K562 (cell line): ENCODE data around the gene COL23A1. TPM values are rescaled to one million over a fixed set of nuclear protein-coding genes. Genes with fewer than 3 reads are reported as not detected.

Experiments
- ATAC-seq: fragments of 200-7000 bp; cut with Tn5 transposase; 3 replicates; pipeline ENCODE4 v1.9.1; 2020; ENCODE audit warnings: moderate library complexity
- BruUV-seq: library from RNA; stranded (reverse); fragments of 400-500 nt; replicated peaks from 2 replicates; lab custom pipeline; 2021; lab: Mats Ljungman, UMichigan
- CTCF ChIA-PET: fragments of 300-600 bp; formaldehyde crosslinking; extraction: SDS; loops from one replicate; lab custom pipeline; 2021; ENCODE audit warnings: low intra/inter-chr PET ratio; lab: Yijun Ruan, JAX
- POLR2A ChIA-PET: fragments of 300-600, 350-650 bp; sonication (Branson Sonifier 250); formaldehyde crosslinking; extraction: SDS; loops from one replicate; lab custom pipeline; 2021; ENCODE audit warnings: antibody characterized with exemption, inconsistent platforms; lab: Yijun Ruan, JAX
- DNase-seq, 4 experiments: peaks; one replicate each; pipeline versions ENCODE4 v3.0.0 to v3.0.0-alpha.2; 2011 to 2018; ENCODE audit warnings: low spot score in 3 of 4, mixed read lengths in 3 of 4; ENCODE audit errors: extremely low read depth in 1 of 4
- FAIRE-seq: peaks from 2 replicates; lab custom pipeline; 2011; peaks lifted over from hg19 to GRCh38; lab: Jason Lieb, UNC
- H2AFZ ChIP-seq: 2 replicates; pipeline ENCODE4 v1.6.0; 2011; ENCODE audit warnings: low read depth, low read length, control low read depth, inconsistent platforms
- H3K27ac ChIP-seq: fragments of 200-600 bp; 3 replicates; pipeline ENCODE4 v1.8.0; 2011; ENCODE audit warnings: low read depth, mild to moderate bottlenecking, control low read depth, inconsistent platforms, low read length, moderate library complexity, mixed read lengths; ENCODE audit errors: extremely low read depth
- H3K27me3 ChIP-seq, 2 experiments: fragments of 300-600 bp in 1 of 2; 2 replicates in 1 of 2; 3 replicates in 1 of 2; pipeline versions ENCODE4 v1.6.0 to v1.8.0; 2011; ENCODE audit warnings: inconsistent platforms in 2 of 2, low read length in 2 of 2, mild to moderate bottlenecking in 1 of 2, mixed read lengths in 1 of 2, moderate library complexity in 1 of 2; ENCODE audit not compliant: control insufficient read depth in 2 of 2, insufficient read depth in 2 of 2
- H3K36me3 ChIP-seq: fragments of 300-600 bp; 3 replicates; pipeline ENCODE4 v1.8.0; 2011; ENCODE audit warnings: mild to moderate bottlenecking, low read length, inconsistent platforms; ENCODE audit not compliant: control insufficient read depth, insufficient read depth
- H3K4me1 ChIP-seq, 2 experiments: fragments of 200-600 bp in 1 of 2; replicated peaks in 1 of 2; 2 replicates in 1 of 2; 3 replicates in 1 of 2; pipeline versions ENCODE4 v1.5.1 to v1.8.0; 2011; ENCODE audit warnings: inconsistent platforms in 2 of 2, low read length in 2 of 2, mild to moderate bottlenecking in 1 of 2, mixed read lengths in 1 of 2, moderate library complexity in 1 of 2; ENCODE audit not compliant: control insufficient read depth in 2 of 2, insufficient read depth in 2 of 2
- H3K4me2 ChIP-seq: 2 replicates; pipeline ENCODE4 v1.6.1; 2011; ENCODE audit warnings: low read length, control low read depth, inconsistent platforms, mixed read lengths; ENCODE audit not compliant: insufficient read depth
- H3K4me3 ChIP-seq: fragments of 200-600 bp; sonication (generic), shearing (Covaris generic); 2 replicates; pipeline ENCODE4 v1.5.1; 2016; ENCODE audit warnings: control low read depth, inconsistent platforms
- H3K79me2 ChIP-seq: fragments of 200-600 bp; 3 replicates; pipeline ENCODE4 v1.8.0; 2011; ENCODE audit warnings: low read length, inconsistent platforms; ENCODE audit not compliant: control insufficient read depth, insufficient read depth
- H3K9ac ChIP-seq, 2 experiments: 2 replicates each; pipeline versions ENCODE4 v1.6.0 to v1.6.1; 2011; ENCODE audit warnings: low read depth in 2 of 2, low read length in 2 of 2, control low read depth in 1 of 2, inconsistent platforms in 1 of 2, mild to moderate bottlenecking in 1 of 2, mixed read lengths in 1 of 2; ENCODE audit not compliant: insufficient read depth in 1 of 2
- H3K9me1 ChIP-seq: one replicate; pipeline ENCODE4 v1.6.0; 2011; ENCODE audit warnings: inconsistent platforms, mild to moderate bottlenecking, low read length, moderate library complexity; ENCODE audit not compliant: control insufficient read depth, insufficient read depth
- H3K9me3 ChIP-seq: replicated peaks from 2 replicates; pipeline ENCODE4 v1.5.1; 2011; ENCODE audit warnings: low read depth, low read length, inconsistent platforms; ENCODE audit not compliant: control insufficient read depth, insufficient read depth
- H4K20me1 ChIP-seq: replicated peaks from 2 replicates; pipeline ENCODE4 v1.6.1; 2011; ENCODE audit warnings: low read length, inconsistent platforms, mixed read lengths; ENCODE audit not compliant: control insufficient read depth, insufficient read depth
- CBFA2T2 ChIP-seq: fragments of 450-650 bp; conservative IDR thresholded peaks from 2 replicates; pipeline ENCODE4 v1.6.1; 2017; ENCODE audit warnings: mild to moderate bottlenecking
- DPF2 ChIP-seq: fragments of 450-650 bp; IDR thresholded peaks from 2 replicates; pipeline ENCODE4 v1.6.1; 2016
- GTF2B ChIP-seq: IDR thresholded peaks from 2 replicates; pipeline ENCODE4 v1.6.1; 2011; ENCODE audit not compliant: insufficient read length; ENCODE audit errors: extremely low read depth
- IFI16 ChIP-seq: fragments of 250-450 bp; sonication (Bioruptor Pico); IDR thresholded peaks from 2 replicates; pipeline ENCODE4 v2.1.2; 2022; ENCODE audit warnings: mild to moderate bottlenecking, inconsistent platforms
- KLF6 ChIP-seq: fragments of 250-450 bp; sonication (Bioruptor Pico); IDR thresholded peaks from 2 replicates; pipeline ENCODE4 v1.4.0; 2020; ENCODE audit warnings: mild to moderate bottlenecking, moderate library complexity, borderline replicate concordance
- MEF2D ChIP-seq: conservative IDR thresholded peaks from 2 replicates; pipeline ENCODE4 v1.6.1; 2016; ENCODE audit warnings: low read depth, missing genetic modification characterization, missing compliant biosample characterization
- PTBP1 ChIP-seq: fragments of 200-400 bp; formaldehyde crosslinking; IDR thresholded peaks from 2 replicates; pipeline ENCODE4 v1.6.1; 2017; ENCODE audit warnings: low read depth, low read length
- SMAD4 ChIP-seq: fragments of 250-450 bp; sonication (Bioruptor Pico); conservative IDR thresholded peaks from 2 replicates; pipeline ENCODE4 v1.8.0; 2021; ENCODE audit warnings: inconsistent platforms, mild to moderate bottlenecking, moderate library complexity
- THRA ChIP-seq: fragments of 450-650 bp; IDR thresholded peaks from 2 replicates; pipeline ENCODE4 v1.6.1; 2017; ENCODE audit warnings: mild to moderate bottlenecking, moderate library complexity
- YY1 ChIP-seq, 3 experiments: IDR thresholded peaks; 2 replicates each; pipeline ENCODE4 v1.6.1; 2011; ENCODE audit warnings: low read length in 2 of 3, mild to moderate bottlenecking in 2 of 3, moderate library complexity in 2 of 3, borderline replicate concordance in 1 of 3, control low read depth in 1 of 3, low read depth in 1 of 3; ENCODE audit not compliant: insufficient read depth in 3 of 3, insufficient replicate concordance in 2 of 3, control insufficient read depth in 1 of 3, insufficient read length in 1 of 3; ENCODE audit errors: extremely low read depth in 1 of 3
- ZC3H4 ChIP-seq: sonication (generic); formaldehyde crosslinking; IDR thresholded peaks from 2 replicates; pipeline ENCODE4 v1.9.0; 2021; ENCODE audit warnings: missing genetic modification reagents, borderline replicate concordance
- ZNF668 ChIP-seq: fragments of 250-450 bp; sonication (Bioruptor Pico); IDR thresholded peaks from 2 replicates; pipeline ENCODE4 v1.8.0; 2022; ENCODE audit warnings: mild to moderate bottlenecking, inconsistent platforms
- ZZZ3 ChIP-seq: fragments of 450-650 bp; IDR thresholded peaks from 2 replicates; pipeline ENCODE4 v1.6.1; 2016; ENCODE audit warnings: antibody characterized with exemption, mild to moderate bottlenecking, moderate library complexity
- WGBS: fragments of 100-300 bp; shearing (Covaris generic); methylation state at CpG from one replicate; pipeline ENCODE4 v1.1.6; 2016; ENCODE audit warnings: low coverage, mixed read lengths; ENCODE audit not compliant: insufficient coverage; ENCODE audit errors: missing lambda C conversion rate; 5-methylcytosine and 5-hydroxymethylcytosine counted together
- in situ Hi-C: fragments of 300-500 bp; cut with MboI; formaldehyde crosslinking; loops from 4 replicates; pipeline ENCODE4 v1.15.0; 2018; ENCODE audit warnings: inconsistent platforms, mixed read lengths
- intact Hi-C: fragments of 100-400 bp; cut with micrococcal nuclease; formaldehyde crosslinking; loops from 2 replicates; pipeline ENCODE4 v1.14.2; 2022
- polyA plus RNA-seq, 8 experiments: library from polyadenylated mRNA; depleted of rRNA in 4 of 8; stranded (reverse) in 5 of 8; unstranded in 3 of 8; fragments of >200 nt; fragmentation: Nextera tagmentation in 2 of 8; fragmentation: Illumina TruSeq in 1 of 8; extraction: Ambion mirVana in 2 of 8; extraction: Trizol in 1 of 8; gene quantifications; 2 replicates each; pipeline versions ENCODE4 v1.2.1 to v1.2.3, GENCODE V29; 2011 to 2014; ENCODE audit warnings: inconsistent platforms in 1 of 8, missing spikeins in 1 of 8
- total RNA-seq, 7 experiments: library from RNA; depleted of rRNA in 6 of 7; stranded (reverse); fragments of >200 nt in 6 of 7; fragmentation: Illumina TruSeq in 2 of 7; extraction: Trizol in 2 of 7; gene quantifications; 2 replicates each; pipeline versions ENCODE4 v1.2.1 to v1.2.3, GENCODE V29; 2011 to 2021; ENCODE audit warnings: low replicate concordance in 1 of 7
- TF ChIP-seq, protein P1 (sequence below): IDR thresholded peaks from 2 replicates; pipeline ENCODE4 v1.6.1; 2011; ENCODE audit warnings: borderline replicate concordance, low read depth, mild to moderate bottlenecking, moderate library complexity, low read length; ENCODE audit not compliant: insufficient read depth, poor library complexity, severe bottlenecking
- TF ChIP-seq, protein P2 (sequence below): IDR thresholded peaks from 2 replicates; pipeline ENCODE4 v1.6.1; 2012; ENCODE audit warnings: low read depth, low read length, improper control_type of control experiment, borderline replicate concordance

COL23A1 gene
- total and polyA plus RNA-seq, 9 of the 15 experiments (the other 6 are each of a cell fraction or from before 2014, with no cell fraction given) = 0.09 TPM; not detected in 8

DNA sequence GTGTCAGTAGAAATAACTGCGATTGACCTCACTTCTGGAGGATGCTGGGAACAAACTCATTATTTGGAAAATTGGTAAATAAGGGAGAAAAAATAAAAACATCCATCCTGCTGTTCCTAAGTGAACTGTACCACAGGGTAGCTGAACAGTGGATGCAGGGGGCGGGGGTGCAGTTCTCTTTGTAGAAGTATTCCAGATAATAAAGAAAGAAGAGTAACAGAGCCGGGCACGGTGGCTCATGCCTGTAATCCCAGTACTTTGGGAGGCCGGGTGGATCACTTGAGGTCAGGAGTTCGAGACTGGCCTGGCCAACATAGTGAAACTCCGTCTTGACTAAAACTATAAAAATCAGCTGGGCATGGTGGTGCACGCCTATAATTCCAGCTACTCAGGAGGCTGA is 132.1 kb downstream of the COL23A1 start (continued):
- TF ChIP-seq SMAD4 = no peak
- TF ChIP-seq, protein P1, sequence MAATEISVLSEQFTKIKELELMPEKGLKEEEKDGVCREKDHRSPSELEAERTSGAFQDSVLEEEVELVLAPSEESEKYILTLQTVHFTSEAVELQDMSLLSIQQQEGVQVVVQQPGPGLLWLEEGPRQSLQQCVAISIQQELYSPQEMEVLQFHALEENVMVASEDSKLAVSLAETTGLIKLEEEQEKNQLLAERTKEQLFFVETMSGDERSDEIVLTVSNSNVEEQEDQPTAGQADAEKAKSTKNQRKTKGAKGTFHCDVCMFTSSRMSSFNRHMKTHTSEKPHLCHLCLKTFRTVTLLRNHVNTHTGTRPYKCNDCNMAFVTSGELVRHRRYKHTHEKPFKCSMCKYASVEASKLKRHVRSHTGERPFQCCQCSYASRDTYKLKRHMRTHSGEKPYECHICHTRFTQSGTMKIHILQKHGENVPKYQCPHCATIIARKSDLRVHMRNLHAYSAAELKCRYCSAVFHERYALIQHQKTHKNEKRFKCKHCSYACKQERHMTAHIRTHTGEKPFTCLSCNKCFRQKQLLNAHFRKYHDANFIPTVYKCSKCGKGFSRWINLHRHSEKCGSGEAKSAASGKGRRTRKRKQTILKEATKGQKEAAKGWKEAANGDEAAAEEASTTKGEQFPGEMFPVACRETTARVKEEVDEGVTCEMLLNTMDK = no peak
- no peak for TF ChIP-seq ZNF668 (CRISPR knock-in tag)

DNA sequence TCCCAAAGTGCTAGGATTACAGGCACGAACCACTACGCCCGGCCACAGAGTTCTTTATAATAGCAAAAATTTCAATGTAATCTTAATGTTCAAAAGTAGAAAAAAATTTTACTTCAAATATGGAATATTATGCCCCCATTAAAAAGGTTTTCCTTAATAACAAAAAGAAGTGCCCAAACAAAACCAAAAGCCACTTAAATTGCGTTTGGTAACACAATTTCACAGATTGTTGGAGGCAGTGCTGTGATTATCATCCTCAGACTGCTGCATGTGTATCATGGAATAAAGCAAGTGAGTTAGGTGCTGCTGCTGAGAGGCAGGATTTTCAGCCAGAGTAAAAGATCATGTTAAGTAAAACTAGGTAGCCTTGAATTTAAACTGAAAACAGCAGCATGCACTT is 132.7 kb downstream of the COL23A1 start:
- DNase-seq (no peak), ATAC-seq (no peak), FAIRE-seq (no peak)
- intact Hi-C loops (no loop called here), in situ Hi-C loops (no loop called here)
- CTCF ChIA-PET = no interaction called here
- H3K9me3 ChIP-seq = no peaks in the 10 kb centered on the region
- WGBS = 68% methylated on average over 4 of the region's 4 CpGs
- H3K9ac ChIP-seq = no peak overlapping the region
- no peaks in the 10 kb centered on the region; a peak in 1 of 5 replicates for H3K27me3 ChIP-seq
- peaks cover 11 to 14% of the 10 kb centered on the region in 2 experiments; a peak in 4 of 5 replicates for H3K4me1 ChIP-seq
- H2AFZ ChIP-seq = no peak overlapping the region
- no peak overlapping the region for H3K4me2 ChIP-seq
- BruUV-seq = no TSS peak
- no peaks in the 10 kb centered on the region for H4K20me1 ChIP-seq
- no peak overlapping the region for H3K4me3 ChIP-seq
- POLR2A ChIA-PET = no interaction called here
- H3K27ac ChIP-seq = no peak overlapping the region
- H3K79me2 ChIP-seq = no peaks in the 10 kb centered on the region
- no peaks in the 10 kb centered on the region for H3K9me1 ChIP-seq
- no peaks in the 10 kb centered on the region for H3K36me3 ChIP-seq
- TF ChIP-seq ZC3H4 (CRISPR knock-in tag) (no peak), PTBP1 (no peak), MEF2D (tag) (no peak), CBFA2T2 (no peak), GTF2B (no peak), ZZZ3 (no peak), DPF2 (no peak), KLF6 (CRISPR knock-in tag) (no peak), THRA (no peak), YY1 (IDR thresholded peaks at IDR 0.05; ENCODE audit: borderline replicate concordance in 1 of 3, control insufficient read depth in 1 of 3, extremely low read depth in 1 of 3, insufficient read depth in 3 of 3, insufficient read length in 1 of 3, insufficient replicate concordance in 2 of 3, low read depth in 1 of 3, low read length in 2 of 3) (no peak), IFI16 (CRISPR knock-in tag) (no peak)
- TF ChIP-seq, protein P2, sequence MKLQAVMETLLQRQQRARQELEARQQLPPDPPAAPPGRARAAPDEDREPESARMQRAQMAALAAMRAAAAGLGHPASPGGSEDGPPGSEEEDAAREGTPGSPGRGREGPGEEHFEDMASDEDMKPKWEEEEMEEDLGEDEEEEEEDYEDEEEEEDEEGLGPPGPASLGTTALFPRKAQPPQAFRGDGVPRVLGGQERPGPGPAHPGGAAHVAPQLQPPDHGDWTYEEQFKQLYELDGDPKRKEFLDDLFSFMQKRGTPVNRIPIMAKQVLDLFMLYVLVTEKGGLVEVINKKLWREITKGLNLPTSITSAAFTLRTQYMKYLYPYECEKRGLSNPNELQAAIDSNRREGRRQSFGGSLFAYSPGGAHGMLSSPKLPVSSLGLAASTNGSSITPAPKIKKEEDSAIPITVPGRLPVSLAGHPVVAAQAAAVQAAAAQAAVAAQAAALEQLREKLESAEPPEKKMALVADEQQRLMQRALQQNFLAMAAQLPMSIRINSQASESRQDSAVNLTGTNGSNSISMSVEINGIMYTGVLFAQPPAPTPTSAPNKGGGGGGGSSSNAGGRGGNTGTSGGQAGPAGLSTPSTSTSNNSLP = no peak
